ENCODE results near the gene MAP3K6.
A peak's percentile ranks its signal among the peaks of the same experiment; 100 is the strongest.

Gene MAP3K6

DNA sequence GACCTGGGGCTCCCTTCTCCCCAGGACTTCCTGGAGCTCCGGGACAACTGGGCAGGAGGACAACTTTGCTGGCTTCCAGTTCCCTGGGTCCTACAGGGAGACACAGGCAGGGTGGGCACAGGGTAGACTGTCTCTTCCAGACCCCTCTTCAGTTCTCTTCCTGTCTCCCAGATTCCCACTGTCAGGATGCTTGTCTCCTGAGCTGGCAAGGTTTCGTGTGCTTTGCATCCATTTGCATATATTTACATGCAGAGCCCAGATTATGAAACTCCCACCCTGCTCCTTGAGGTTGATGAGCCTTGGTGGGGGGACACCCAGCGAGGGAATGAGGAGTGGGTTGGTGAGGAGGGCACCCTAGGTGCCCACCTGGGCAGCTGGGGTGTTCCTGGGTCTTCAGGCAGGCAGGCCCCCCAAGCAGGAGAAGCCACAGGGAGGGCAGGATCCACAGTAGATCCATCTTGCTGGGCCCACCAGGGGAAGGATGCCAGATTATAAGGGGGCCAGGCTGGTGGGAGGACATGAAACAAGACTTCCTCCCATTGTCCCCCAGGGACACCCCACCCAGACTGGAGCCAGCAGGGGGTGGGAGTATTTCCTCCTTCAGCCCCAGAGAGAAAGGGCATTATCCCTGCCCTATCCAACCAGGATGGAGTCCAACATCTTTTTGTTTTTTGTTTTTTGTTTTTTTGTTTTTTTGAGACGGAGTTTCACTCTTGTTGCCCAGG is 7.8 kb upstream of the MAP3K6 start, which contains the start of gene FCN3:
Gene FCN3 (minus strand): TSS at position 463 of the 725 bp plus-strand sequence. CDS start 6 bp downstream, at position 457.
- DNase-seq = no peak

DNA sequence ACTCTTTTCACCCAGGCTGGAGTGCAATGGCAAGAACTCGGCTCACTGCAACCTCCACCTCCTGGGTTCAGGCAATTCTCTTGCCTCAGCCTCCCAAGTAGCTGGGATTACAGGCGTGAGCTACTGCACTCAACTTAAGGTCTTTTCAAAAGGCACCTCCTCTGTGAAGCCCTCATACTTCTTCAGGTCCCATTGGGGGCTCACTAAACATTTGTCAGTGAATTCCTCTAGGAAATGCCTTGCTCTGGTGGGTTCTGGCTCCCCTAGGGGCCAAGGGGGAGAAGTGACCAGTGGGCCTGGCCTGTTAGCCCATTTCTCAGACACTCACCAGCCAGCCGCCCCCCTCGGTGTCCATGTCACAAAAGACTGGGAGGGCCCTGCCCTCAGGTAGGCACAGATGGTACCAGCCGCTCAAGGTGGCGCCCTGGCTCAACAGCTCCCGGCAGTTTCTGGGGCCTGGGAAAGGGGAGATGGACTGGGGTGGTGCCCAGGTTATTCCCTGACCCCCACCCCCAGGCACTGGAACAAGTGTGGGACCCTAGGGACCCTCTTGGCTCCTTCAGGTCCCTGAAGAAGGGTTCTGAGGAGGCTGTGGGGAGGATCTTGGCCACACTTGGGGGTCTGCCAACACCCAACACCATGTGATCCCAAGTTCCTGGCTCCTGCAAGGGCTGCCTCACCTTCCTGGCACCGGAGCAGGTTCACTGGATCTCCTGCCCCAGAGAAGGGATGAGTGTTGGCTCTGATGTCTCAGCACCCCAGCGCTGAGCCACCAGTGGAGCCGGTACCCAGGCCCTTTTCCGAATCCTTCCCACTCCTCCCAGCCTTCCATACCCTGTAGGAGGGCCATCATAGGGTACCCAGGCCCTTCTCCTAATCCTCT is 6.3 kb upstream of the MAP3K6 start:
- no peak for DNase-seq

DNA sequence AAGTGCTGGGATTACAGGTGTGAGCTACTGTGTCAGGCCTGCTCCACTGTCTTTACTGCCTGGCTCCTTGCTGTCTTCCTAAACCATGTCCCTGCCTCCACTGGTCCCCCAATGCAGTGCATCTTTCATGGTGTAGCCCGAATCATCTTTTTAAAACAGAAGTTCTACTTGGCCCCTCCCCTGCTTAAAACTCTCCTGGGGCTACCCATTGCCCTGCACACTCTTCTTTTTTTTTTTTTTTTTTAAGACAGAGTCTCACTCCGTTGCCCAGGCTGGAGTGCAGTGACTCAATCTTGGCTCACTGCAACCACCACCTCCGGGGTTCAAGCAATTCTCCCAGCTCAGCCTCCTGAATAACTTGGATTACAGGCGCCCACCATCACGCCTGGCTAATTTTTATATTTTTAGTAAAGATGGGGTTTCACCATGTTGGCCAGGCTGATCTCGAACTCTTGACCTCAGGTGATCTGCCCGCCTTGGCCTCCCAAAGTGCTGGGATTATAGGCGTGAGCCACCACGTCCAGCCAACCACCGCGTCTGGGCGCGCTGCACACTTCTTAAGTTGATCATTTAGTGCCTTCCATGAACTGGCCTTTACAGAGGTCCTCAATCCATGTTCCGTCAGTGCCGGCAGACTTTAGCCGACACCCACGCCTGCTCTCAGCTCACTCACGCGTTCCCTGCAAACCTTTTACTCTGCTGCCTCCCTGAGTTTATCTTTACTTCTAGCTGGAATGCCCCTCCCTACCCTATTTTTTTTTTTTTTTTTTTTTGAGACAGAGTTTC is 5.5 kb upstream of the MAP3K6 start:
- DNase-seq = no peak

DNA sequence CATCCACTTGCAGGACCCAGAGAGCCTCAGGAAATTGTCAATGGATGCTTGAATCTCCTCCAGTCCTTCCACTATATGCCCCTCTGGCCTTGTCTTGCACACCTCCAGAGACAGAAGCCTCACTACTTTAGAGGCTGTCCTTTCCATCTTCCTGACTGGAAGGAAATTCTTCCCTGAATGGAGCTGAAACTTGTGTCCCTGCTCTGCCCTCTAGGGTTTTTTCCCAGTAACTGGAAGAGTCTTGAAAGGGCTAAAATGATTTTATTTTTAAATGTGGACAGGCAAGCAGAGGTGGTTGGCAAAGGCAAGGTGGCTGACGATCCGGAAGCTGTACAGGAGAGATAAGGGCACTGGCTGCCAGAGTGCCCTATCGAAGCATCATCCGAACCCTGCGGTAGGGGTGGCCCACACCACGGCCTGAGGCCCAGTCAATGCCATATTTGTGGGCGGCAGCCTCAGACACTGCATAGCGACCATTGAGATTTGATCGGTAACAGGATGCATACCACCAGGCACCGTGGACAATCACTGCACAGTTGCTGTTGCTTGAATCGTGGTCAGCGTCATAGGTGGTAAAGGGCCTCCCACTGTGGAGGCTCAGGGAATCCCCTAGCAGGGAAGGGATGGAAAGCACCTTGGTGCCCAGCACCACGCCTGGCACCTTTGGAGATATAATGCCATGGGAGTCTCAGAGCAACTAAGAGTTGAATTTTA is 2.3 kb upstream of the MAP3K6 start:
- no peak for DNase-seq

DNA sequence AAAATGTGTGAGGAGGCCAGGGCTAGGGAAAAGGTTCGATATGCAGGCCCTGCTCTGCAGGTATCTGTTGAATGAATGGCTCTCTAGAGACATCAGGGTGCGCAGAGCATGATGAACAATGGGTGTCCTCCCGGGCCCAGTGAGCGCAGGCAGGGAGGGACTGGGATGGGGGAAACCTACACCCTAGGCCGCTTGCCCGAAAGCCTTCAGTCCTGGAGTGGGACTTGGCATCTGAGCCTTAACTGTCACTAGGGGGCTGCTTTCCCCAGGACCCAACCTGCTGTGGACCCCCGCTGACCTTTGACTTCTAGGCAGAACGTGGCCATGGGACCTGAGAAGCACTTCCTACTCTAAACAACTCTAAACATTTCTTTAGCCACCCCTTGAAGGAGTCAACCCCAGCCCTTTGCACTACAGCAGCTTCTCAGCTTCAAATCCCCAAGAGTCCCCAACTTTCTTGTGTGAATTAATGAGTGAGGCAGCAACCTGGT is 444 bp upstream of the MAP3K6 start:
- no peak for DNase-seq

DNA sequence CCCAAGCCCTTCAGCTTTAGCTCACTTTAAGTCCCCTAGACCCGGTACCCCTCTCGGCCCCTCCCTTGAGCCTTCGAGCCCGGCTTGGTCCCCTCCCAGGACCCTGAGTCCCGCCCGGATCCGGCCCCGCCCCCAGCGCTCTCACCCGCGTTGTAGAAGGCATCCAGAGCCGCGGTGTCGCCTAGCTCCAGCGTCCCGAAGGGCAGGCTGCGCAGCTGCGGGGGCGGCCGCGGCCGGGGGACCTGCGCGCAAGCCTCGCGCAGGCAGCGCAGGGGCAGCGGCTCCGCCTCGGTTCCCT is 699 bp downstream of the MAP3K6 start:
- DNase-seq = peak; percentile 61 to 70 (median 62)

DNA sequence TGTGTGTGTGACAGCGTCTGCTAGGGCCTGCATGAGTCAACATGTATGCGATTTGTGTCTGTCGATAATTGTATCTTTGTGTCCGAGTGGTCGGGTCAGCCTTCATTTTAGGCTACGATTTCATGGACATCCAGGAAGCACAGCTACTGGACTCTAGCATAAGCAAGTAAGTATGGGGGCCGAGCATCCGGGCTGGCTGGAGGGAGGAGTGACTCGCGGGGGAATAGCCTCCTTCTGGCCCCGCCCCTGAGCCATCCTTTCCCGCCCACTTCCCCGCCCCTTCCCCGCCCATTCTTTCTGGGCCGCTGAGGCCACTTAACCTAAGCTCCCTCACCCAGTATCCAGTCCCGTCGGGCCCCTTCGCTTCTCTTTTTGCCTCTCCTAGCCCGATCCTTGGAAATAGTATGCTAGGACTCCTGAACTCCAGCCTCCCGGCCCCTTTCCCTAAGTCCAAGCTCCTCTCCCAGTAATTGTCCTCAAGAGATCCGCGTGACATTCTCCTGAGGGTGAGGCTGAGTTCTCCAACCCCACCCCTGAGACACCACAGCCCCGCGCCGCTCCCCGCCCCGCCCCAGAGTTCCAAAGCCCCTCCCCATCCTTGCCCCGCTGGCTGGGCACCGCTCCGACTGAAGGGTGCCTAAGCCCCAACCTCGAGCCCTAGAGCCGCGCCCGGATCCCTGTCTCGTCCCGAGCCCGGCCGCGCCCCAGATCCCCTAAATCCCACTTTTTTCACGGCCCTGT is 1.2 kb downstream of the MAP3K6 start:
- DNase-seq = peak; percentile 74 to 85 (median 82)

DNA sequence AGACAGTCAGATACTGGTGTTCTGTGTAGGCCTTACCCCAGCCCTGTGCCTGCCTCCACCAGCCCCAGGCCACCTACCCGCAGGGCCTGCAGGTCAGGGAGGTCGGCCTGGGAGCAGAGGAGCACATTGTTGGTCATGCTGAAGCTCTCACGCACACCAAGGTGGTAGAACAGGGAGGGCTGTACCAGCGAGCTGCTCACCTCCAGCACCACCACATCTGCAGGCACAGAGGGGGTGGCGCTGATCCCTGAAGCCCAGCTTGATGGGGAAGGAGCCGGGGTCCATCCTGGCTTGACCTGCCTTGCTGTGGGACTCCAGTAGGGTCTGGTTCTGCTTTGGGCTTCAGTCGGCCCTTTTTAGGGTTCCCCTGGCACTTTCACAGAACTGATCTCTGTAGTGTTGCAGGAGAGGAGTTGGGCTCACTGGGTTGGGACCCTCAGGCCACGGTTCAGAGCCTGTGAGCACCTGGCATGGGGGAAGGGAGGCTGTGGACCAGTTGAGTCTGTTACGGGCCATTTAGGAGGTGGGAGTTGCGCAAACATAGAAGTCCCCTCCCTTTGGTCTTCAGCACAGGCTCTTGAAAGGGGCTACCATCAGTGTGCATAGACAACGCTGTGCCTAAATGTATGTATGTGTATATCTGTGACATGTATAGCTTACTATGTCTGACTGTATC is 1.9 kb downstream of the MAP3K6 start:
- DNase-seq = no peak

DNA sequence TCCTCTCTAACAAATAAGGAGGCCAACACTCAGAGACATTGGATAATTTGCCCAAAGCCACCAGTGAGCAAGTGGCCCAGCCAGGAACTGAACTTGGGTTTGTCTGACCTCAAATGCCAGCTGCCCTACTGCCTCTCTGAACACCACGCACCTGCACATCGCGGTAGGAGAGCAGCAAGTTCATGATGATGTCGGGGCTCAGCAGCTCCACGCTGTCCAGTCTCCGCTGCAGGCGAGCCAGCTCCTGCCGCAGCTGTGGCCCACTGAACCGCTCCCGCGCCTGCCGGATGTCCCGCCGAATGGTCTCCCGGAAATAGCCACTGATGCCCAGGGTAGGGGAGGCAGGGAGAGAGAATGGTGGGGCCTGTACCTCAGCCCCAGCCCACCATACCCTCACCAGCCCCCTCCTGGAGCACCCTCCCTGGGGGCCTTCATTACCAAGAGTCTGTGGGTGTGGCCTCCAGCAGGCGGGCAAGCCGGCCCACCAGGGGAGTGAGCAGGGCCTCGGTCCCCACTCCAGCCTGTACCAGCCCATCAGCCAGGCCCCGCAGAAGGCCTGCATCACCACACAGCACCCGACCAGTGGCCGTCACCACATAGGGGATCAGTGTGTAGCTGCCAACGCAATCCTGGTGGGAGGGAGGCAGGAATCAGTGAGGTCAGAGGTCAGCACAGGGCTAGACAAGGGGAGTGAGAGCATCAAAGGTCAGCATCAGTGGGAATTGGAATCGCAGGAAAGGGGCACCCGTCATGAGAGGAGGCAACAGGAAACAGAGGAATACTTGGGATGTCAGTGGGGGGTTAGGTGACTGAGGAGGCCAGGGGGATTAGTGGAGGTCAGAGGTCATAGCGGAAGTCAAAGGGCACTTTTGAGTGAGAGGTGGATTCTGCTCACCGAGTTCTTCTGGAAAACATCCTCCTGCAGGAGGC is 2.7 kb downstream of the MAP3K6 start:
- no peak for DNase-seq

DNA sequence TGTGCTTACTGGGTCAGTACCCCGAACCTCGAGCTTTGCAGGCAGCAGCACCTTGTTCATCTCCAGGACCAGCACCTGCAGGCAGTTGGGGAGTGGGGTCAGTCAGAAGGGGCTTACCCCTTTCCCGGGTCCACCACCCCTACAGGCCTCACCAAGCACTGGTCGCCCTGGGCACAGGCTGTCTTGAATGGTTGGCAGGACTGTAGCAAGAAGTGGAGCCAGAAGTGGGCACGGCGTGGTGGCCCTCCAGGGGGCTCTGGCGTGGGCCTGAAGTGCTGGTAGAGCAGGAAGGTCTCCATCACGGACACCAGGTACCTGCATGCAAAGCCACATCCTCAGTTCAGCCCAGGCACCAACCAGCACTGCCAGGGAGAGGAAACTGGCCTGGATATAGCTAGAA is 5.2 kb downstream of the MAP3K6 start:
- DNase-seq = no peak

DNA sequence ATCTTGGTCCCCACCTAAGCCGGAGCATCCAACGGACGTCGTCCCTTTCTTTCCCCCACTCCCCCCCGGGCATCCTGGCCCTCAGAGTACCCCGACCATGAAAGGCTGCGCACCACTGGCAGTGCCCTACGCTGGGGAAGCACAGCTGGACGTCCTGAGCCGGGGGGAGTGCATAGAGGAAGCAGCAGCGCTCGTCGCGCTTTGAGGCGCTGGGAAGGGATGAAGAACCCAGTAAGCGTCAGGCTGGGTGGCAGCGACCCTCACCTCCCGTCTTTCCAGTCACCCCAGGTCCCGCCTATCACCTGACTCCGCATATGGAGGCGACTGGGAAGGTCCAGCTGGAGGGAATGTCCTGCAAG is 5.7 kb downstream of the MAP3K6 start:
- no peak for DNase-seq

DNA sequence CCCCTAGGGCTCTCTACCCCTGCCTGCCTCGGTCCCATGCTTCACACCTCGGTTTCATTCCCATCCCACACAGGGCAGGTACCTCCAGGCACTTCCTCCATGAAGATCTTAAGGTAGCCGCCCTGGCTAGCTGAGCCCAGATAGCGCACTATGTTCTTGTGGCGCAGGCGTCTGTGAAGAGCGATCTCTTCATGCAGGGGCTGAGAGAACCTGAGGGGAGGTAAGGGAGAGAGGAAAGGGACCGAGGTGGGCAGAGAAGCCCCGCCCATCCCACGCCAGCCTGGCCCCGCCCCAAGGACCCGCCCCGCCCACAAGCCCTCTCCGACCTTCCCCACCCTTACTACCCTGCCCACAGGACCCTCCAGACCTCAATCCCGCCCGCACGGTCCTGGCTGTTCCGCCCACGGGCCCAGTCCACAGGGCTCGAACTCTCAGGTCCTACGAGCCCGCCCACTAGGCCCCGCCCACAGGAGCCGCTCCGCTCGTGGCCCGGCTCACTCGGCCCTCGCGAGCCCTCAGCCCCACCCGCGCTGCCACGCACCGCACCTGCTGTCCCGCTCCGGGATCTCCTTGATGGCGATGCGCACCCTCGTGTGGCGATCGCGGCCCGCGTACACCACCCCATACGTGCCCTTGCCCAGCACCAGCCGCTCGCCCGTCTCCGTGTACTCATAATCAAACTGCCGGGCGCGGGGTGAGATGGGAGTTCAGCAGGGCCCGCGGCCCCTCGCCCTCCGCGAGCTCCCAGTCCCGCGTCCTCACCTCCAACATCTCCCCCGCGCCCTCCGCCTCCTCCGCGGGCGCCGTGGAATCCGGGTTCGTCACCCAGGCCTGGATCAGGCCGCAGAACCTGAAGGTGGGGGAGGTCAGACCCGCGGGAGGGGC is 6.4 kb downstream of the MAP3K6 start:
- DNase-seq = no peak

DNA sequence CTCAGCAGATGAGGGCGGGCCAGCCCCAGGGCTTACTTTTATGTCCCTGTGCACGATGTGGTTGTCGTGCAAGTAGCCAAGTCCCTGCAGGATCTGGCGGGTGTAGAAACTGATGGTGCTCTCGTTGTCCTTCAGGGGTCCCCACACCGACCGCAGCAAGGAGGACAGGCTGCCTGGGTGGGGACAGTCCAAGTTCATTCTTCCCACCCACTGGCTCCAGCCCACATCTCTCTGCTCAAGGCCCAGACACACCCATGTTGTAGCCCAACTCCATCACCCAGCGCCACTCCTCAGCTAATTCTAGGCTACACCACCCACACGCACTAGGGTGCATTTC is 7.0 kb downstream of the MAP3K6 start:
- DNase-seq = no peak

DNA sequence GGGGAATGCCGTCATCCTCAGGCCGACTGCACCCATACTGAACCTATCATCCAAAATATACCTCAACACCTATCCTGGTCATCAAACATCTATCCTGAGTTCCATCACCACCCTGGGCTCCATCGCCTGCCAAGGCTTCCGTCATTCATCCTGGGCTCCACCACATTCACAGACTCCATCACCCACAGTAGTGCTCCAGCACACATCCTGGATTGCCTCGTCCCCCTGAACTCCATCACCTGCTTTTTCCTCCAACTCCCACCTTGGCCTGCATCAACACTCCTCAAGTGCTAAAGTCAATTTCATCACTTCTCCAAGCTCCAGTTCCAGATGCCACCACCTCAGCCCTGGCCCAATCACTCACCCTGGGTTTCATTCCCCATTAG is 7.8 kb downstream of the MAP3K6 start:
- no peak for DNase-seq

DNA sequence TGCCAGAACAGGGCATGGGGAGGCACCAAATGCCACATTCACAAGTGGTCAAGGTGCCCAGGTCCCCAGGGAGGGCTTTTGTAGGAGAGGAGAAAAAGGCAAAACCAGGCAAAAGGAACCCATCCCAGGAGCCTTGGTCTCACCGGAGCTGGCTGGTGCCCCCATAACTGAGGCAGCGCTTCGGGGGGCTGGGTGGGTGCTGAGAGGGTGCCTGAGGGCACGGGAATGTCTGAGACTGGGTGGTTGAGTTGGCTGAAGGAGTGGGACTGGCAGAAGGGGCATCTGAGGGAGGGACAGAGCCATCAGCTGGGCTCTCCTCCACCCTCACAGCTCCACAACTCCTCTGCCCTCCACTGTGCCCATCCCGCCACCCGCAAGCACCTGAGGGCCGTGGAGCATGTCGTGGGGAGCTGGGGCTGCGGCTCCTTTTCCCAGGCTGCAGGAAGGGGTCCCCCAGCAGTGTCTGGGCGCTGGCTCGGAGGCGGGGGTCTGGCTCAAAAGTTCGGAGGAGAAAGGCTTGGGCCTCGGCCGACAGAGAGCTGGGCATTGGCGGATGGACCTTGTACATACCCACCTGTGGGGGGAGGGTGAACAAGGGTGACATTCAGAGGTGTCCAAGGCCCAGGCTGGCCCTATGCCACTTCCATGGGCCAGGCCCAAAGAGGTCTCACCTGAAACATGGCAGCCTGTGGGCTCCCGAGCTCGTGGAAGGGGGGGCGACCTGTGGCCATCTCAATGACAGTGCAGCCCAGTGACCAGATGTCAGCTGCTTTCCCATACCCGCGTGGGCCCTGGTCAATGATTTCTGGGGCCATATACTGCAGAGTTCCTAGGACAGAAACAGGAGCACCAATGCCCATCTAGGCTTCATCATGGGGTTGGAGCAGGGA is 8.5 kb downstream of the MAP3K6 start:
- DNase-seq = no peak

DNA sequence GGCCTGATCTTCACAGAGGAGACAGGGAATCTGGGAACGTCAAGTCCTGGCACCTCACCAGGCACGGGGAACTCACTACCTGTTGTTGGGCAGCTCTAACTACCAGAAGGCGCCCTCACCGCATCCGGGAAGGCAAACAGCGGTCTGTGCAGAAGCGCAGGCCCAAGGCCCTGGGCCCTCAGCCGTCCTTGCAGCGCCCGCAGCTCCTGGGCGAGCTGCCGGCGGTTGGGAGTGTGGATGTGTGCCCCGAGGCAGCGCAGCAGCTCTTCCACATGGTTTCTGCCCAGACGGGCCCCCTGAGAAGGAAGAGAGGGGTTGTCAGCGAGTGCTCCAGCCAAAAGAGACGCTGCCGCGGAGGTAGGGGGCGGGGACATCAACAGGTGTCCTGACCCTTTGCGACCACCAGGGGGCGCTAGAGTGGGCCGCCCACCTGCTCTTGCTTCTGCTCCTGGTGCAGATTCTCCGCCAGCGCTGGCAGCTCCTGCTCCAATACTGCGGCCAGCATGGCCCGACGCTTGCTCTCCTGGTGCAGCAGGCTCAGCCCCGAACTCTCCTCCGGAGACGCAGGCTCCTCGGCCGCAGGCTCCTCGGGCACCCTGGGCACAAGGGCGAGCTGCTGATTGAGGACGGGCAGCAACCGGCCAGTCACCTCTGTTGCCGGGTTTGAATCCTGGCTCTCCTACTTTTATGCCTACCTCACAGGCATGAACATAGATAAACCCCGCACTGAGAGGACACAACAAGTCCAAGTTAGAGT is 9.3 kb downstream of the MAP3K6 start:
- DNase-seq = peak; percentile 29 to 56 (median 56)

DNA sequence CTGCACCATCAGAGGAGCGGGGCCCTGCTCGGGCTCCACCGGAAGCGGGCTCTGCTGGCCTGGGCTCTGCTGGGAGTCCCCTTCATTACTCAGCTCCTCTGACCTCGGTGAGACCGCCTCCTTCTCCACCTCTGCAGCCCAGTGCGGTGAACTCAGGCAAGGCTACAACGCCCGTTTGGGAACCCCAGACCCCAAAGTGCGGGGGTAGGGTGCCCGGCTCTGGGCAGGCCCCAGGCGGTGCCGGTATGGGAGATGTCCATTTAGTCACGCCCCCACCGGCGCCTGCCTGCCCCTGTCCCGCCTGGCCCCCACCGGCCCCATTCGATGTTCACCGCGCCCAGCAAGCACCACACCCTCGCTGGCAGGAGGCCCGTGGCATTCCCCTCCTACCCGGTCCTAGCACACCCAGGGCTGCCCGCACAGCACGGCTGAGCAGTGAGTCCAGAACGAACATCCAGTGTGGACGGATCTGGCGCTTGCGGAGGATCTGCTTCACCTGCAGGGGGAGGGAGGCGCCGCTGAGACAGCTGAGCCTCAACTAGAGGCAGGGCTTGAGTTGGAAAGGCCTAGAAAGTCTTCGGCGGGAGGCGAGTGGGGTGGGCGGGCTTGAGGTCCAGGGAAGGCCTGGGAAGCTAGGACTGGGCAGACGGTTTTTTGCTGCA is 10.0 kb downstream of the MAP3K6 start:
- DNase-seq = no peak

Measured in NCI-H1417 (cell line).